GM12891 (cell line): ENCODE measurements around the gene SHROOM4.

Experiments
- POLR2A ChIP-seq: IDR thresholded peaks from 2 replicates; pipeline ENCODE4 v1.6.1; 2011; ENCODE audit warnings: low read depth, low read length, control low read depth
- POLR2AphosphoS5 ChIP-seq: IDR thresholded peaks from 2 replicates; pipeline ENCODE4 v1.6.1; 2011; ENCODE audit warnings: low read depth, low read length, control low read depth
- TAF1 ChIP-seq: IDR thresholded peaks from 2 replicates; pipeline ENCODE4 v1.6.1; 2011; ENCODE audit warnings: low read depth, low read length, control low read depth

DNA sequence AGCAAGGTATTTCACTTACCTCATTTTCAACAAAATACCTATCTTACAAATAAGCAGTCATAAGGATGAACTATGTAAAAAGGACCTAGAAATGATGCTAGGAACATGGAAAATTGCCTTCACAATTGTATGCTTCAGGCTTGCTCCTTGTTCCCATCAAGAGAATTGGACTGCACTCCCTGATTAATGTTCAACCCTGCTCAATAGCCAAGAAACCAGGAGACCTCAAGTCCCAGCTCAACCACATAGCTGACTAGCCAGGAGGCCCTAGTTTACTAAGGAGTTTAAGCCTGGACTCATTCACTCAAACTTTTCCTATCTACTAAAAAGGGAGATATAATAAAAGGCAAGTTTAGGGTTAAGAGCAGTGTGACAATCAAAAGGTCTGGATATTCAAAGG, 196.8 kb downstream of the SHROOM4 start:
- TF ChIP-seq POLR2AphosphoS5 (no peak), POLR2A (no peak), TAF1 (no peak)
